GM21529 (cell line): ENCODE measurements around the gene RIPPLY2.
A peak's percentile ranks its signal among the peaks of the same experiment; 100 is the strongest.

Source experiments
- ATAC-seq: cut with Tn5 transposase; IDR thresholded peaks from one replicate; pipeline ENCODE4 v1.9.1; 2021; ENCODE audit not compliant: unreplicated experiment

The RIPPLY2 gene

DNA sequence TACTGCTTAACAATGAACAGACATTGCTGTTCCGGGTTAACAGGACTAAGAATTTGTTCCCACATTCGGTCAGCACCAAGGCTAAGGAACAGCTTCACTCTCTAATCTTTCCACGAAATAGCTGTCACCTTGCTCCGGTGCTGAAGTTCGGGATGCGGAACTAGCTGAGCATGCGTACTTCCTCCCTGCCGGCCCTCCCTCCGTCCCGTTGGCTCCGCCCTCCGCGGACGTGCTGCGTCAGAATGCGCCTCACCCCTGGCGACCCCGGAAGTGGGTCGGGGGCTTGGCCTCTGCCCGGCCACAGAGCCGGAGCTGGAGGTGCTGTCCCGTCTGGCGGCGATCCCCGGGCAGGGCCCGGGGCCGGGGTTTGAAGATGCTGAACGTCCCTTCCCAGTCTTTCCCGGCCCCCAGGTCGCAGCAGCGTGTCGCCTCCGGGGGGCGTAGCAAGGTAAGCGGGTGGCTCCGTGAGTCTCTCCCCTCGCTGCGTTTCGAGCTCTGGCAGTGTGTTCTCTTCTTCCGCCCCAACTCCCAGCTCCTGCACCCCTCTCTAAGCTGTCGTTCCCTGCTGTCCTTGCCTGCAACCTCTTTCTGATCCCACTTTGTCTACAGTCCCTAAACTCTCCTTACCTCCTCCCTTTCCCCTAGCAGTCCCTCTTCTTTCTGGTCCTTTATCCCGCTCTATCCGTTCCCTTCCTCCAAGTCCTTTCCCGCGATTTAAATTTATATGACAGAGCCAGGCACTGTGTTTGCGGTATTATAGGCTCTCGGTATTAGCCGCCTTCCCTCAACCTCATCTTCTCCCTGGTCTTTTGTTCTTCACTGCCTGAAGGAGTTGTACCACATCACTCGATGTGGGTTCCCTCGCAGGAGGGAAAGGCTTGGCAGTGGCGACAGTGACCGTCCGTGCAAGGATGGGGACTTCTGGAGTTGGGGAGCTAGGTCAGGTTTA is 6.5 kb downstream of the RIPPLY2 start, which contains the start of gene CYB5R4:
Gene CYB5R4 (plus strand): TSS at position 280 of the 949 bp plus-strand sequence. CDS start 94 bp downstream, at position 374.
- ATAC-seq = peak; percentile 97

DNA sequence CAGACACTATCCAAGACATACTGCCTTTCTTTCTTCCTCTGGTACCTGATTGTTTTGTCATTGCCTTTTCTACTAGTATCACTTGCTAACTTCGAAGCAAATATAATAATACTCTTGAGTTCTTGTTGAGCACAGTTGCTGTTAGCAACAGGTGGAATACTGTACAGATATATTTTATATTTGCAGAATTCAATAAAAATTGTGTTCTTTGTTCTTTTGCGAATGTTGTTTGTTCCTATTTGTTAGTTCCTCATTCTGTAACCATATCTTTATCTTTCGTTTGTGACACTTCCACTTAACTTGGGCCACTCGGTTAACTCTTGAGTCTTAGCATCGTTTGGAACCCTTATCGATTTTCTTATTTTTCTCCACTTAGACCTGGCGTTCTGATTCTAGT is 7.2 kb downstream of the RIPPLY2 start:
- ATAC-seq = no peak

DNA sequence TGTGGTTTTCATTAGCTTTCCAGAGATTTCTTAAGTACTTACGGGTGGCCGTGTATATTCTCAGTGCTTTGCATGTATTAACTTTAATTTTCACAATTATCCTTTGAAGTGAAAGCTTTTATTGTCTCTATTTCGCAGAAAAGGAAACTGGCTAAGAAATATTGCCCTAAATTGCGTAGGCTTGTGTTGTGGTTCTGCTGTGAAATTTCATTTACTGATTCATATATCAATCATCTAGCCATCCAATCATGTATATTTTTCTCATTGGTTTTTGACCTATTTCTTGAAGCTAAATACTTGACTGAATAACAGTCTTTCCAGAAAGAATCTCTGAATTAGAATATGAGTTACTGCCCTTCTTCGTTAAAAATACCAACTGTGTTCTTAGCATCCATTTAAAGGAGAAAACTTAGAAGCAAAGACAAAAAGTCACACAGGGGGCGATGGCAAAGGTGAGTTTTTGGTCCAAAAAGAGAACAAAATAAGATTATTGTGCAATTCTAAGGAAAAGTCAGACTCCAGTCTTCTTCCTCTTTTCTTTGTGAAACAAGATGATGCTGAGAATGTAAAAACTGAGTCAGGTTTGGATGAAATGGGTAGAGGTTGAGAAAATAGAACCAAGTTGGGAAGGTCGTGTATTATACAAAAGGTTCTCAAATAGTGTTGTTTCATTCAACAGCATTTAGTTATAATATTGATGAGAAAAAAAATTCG is 7.8 kb downstream of the RIPPLY2 start:
- ATAC-seq = no peak

DNA sequence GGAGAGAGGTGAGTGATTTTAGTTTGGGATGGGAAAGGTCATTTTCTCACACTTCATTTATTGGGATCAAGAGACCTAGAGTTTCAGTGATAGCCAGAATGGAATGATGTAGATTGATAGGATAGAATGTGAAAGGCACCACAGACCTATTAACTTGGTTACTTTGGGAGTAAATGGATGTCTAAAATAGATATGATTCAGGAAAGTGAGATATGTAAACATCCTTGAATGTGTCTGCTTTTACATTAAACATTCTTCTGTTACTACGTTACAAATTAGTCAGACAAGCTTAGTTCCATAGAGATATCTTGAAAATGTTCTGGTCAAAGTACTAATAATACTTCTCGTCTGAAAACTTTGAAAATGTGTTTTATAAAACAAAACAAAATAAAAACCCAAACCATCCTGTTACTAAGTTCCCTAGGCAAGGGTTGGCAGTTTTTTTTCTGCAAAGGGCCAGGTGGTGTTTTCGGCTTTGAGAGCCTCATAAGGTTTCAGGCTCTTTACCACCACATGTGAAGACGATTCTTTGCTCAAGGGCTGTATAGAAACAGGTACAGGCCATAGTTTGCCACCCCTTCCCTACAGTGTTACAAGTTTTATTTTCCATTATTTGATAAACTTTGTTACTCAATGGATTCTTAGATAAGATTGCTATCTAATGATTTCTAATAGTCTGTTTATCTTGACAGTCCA is 9.8 kb downstream of the RIPPLY2 start:
- no peak for ATAC-seq

DNA sequence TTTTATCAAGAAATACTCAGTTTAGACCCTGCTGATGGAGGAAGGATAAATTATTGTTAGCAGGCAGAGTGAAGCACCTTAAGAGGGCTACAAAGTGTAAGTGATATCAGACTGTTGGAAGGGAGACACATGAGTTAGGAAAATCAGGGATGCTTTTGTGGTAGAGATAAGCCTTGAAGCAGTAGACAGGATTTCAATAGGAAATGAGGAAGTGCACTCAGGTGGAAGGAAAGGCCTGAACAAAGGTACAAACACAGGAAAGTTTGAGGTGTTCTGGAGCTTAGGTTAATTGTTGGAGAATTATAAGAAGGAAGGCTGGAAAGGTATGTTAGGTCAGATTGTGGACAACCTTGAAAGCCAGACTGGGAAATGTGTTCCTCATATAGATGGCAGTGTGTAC is 13.9 kb downstream of the RIPPLY2 start:
- no peak for ATAC-seq

DNA sequence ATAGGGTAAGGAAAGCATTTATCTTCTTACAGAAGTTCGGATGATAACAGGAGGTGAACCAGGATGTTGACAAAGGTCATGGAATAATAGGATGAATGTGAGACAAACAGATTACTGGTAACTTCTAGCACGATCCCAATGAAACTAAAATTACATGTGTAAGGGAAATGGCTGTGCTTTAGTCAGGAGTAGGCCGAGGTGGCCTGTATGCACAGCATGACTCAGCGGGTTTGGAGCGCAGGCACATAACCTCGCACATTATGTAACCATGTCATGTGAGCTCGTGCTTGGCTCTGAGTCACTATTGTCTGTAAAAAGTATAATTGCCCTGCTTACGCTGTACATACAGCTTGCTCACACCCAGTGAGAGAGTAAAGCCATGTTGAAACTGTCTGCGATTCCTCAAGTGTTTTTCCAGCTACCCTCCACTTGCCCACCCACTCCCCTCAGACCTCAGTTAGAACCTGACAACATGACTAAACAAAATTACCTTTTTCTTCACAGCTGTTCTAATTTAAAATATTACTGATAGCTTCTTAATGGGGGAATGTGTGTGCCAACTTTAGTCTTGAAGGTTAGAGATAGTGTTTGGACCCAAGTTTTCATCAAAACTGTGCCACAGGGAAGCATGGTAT is 14.5 kb downstream of the RIPPLY2 start:
- ATAC-seq = no peak

DNA sequence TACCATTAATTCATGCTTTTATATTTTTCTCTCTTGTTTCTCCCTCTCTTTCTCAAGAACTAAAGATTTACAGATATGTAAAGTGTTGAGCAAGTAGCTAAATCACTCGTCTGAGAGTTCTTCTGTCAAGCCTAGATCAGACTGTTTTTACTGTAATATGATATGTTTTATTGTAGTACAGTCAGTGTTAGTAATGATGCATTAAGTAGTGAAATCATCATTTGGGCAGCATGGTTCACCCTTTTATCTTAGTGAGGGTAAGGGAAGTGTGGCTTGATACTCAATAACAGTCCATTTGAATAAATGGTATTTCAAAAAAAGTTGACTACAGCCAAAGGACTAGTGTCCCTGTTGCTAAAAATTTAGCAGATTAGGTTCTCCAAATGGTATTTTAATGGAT is 15.5 kb downstream of the RIPPLY2 start:
- ATAC-seq = no peak

DNA sequence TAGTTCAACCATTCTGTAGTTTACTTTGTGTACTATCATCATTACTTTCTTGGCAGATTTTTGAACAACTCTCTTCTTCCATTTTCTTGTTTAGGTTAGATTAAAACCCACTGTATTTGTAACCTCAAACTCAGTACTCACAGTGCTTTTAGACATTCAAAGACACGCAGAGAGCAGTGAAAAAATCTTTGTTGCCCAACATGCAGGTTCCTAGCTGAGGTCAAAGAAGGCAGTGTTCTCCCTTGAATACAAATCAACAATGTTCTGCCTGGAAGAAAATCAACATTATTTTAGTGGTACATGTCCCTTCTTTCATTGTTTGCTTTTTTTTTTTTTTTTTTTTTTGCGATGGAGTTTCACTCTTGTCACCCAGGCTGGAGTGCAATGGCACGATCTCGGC is 17.5 kb downstream of the RIPPLY2 start:
- no peak for ATAC-seq

DNA sequence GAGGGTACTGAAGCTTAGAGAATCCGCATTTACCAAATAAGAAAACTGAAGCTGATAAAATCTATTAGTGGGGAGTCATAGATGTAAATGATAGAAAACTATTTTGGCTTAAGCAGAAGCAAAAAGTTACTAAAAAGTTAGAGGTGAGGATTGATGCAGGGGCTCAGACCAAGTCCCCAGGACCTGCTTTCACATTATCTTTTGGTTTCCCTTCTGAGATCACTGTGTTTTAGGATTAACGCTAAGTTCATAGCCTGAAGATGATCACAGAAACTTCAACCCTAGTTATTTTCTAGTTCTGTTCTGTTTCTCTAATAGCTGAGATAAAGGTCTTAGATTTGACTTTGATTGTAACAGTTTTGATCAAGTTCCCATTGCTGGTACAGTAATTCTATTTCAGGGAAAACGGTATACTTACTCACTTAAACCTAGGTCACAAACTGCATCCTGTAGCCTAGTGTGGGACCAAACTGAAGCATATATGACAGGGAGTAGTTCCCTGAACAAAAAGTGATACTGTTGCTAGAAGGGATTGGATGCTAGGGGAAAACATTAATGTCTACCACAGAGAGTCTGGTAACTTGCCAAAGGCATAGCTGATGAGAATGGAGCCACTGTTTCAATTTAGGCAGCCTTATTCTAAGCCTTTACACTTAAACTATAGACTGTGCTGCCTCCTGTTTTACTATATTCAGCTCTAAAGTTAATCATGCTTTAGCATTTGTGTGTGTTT is 19.4 kb downstream of the RIPPLY2 start:
- ATAC-seq = no peak

DNA sequence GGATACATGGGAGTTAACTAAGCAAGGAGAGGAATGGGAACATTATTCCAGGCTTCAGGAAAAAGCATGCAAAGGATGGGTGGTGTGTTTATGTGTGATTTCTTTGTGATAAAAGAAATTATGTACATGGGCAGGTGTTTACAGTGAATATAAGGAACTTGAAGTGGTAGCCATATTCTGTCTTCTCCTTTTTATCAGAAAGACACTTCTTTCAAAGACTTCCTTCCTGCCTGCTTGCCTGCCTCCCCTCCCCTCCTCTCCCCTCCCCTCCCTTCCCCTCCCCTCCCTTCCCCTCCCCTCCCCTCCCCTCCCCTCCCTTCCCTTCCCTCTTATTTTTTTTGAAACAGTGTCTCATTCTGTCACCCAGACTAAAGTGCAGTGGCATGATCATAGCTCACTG is 20.7 kb downstream of the RIPPLY2 start:
- no peak for ATAC-seq

DNA sequence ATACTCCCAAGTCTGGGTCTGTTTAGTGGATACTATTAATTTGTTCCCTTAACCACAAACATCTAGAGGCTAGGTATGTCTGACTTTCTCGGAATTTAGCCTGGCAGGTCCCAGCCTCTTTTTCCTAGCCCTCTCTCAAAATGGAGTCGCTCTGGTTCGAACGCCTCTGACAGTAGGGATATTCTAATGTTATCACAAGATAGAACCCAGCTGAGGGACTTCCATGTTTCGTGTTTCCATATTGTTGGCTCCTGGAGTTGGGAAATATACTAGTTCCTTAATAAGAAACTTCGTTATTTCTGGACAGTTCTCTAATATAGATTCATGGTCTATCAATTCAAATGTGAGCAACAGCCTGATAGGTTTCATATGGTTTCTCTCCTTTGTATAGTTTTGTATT is 22.7 kb downstream of the RIPPLY2 start:
- no peak for ATAC-seq

DNA sequence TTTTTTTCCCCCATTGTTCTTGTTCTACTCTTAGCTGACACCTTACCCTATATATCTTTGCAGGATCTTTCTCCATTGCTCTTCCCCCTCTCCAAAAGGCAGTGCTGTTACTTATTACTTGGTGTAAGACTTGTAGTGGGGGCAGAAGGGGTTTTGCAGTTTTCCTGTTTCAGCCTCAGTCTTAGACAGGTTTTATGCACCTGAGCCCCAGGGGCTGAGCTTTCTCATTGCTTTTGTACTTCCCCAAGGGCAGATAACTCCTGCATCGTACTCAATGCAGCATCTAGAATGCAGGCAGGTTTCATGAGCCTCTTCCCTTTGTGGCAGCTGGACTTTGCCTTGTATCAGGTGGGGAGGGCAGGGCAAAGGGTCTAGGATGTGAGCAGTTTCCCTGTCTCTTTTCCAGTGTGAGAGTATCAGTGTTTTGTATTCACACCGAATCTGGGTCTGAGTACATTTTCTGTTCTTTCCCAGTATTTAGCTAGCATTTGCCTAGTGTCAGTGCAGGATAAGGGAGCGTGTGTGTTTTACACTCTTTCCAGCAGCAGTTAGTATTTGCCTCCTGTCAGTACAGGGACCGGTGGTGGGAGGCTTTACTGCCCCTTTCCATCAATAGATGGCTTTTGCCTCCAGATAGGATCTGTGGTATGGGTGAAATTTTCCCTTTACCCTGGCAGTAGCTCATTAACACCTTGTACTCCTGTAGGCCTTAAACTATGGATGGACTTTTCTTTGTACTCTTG is 25.9 kb downstream of the RIPPLY2 start:
- no peak for ATAC-seq

DNA sequence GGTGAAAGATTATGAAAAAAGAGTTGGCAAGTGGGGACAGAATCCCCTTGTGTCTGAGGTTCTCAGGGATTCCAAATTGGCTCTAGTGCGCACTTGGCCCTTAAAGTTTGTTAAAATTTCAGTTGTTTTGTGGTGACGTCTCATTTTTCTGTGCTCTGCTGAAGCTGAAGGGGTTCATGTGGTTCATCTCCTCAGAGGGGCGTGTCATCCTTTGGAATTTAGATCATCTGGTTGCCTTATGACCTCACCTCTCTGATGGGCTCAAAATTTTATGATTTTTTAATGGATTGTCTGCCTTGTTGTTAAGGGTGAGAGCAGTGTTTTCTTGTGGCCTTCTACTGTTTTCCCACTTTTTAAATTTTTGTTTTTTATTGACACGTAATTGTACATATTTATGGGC is 26.6 kb downstream of the RIPPLY2 start:
- no peak for ATAC-seq

DNA sequence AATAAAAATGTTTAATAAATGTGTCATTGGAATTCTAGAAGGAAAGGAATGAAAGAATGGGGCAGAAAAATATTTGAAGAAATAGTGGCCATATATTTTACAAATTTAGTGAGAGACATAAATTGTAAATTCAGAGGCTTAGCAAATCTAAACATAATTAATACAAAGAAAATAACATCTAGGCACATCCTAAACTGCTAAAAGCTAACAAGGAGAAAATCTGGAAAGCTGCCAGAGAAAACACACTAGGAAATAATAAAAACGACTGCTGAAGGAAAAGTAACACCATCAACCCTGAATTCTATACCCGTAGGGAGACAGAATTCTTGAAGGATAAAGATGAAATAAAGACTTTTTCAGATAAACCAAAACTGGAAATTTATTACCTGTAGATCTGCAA is 30.1 kb downstream of the RIPPLY2 start:
- ATAC-seq = no peak

DNA sequence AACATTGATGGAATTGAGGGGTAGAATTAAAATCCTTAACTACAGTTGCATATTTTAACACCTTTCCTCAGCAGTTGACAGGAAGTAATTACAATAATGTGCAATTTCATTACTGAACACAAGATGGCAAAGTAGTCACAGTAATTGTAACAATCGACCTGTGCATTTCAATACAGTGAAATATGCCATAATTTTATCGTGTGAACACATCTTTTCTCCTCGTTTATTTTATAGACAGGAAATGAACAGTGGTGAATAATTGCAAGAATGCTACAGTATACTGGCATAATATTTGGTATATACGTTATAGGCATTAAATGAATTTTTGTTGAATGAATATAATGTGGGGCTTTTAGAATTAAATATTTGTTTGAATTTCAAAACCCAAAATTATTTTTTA is 31.4 kb downstream of the RIPPLY2 start:
- peak; percentile 88 for ATAC-seq

DNA sequence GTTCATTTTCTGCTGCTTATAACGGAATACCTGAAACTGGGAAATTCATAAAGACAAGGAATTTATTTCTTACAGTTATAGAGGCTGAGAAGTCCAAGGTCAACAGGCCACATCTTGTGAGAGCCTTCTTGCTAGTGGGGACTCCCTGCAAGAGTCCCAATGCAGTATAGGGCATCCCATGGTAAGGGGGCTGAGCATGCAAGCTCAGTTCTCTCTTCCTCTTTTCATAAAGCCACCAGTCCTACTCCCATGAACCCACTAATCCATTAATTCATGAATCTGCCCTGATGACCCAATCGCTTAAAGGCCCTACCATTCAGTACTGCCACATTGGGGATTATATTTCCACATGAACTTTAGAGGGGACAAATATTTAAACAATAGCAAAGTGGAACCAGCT is 32.8 kb downstream of the RIPPLY2 start:
- no peak for ATAC-seq

DNA sequence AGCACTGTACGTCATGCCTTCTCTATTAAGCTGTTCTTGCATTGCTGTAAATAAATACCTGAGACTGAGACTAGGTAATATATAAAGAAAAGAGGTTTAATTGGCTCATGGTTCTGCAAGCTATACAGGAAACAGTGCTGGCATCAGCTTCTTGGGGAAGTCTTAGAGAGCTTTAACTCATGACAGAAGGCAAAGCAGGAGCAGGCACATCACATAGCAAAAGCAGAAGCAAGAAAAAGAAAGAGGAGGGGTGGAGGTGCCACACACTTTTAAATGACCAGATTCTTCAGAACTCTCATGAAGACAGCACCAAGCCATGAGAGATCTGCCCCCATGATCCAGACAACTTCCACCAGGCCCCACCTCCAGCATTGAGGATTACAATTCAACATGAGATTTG is 36.5 kb downstream of the RIPPLY2 start:
- no peak for ATAC-seq

DNA sequence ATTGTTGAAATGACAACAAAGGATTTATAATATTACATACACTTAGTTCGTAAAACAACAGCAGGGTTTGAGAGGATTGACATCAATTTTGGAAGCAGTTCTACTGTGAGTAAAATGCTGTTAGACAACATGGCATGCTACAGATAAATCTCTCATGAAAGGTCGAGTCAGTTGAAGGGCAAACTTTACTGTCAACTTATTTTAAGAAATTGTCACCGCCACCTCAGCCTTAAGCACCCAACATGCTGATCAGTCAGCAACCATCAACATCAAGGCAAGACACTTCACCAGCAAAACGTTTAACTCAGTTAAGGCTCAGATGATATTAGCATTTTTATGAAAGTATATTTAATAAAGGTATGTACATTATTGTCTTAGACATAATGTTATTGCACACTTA is 37.4 kb downstream of the RIPPLY2 start:
- no peak for ATAC-seq

DNA sequence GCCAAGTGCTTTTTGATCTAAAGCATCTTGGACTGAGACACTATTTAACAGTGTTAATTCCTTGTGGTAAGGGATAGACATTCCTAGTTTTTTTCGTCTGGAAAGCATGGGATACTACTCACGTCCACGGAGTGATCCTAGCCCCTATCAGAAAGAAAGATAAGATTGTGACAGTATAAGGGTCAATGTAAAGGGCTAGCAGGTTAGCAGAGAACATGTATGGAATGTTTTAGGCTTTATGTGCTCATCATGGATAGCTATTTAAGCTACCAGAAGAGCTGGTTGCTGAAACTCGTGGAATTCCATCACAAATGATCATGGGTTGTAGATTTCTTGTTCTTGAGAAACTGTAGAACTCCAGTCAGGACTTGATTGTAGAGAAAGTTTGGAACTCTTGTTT is 38.4 kb downstream of the RIPPLY2 start:
- no peak for ATAC-seq

DNA sequence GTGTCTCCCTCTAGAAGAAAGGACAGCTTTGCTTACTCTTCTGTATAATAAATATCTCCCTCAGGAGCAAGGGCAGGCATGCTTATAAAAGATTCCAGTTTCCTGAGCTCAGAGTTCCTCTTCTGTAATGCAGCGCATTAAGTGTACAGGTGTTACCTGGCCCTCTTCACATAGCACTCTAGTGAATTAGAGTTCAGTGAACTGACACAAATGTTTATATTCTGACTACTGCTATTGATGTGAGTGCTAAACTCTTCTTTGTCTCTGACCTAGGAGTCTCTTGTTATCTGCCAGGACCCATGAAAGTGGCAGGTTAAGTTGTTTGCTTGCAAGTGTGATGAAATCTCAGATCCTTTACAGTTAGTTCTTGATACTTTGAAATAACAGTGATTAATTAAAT is 39.9 kb downstream of the RIPPLY2 start:
- no peak for ATAC-seq
